ENCODE measurements around the gene PLEKHA7.
A peak's percentile ranks its signal among the peaks of the same experiment; 100 is the strongest.

Gene PLEKHA7

GRCh38 chr11:16767957-16768356 lies 246.3 kb downstream of the PLEKHA7 start:
- DNase-seq, result no peak

- DNase-seq, result no peak
Measured at GRCh38 chr11:16767137-16767536, 247.1 kb downstream of the PLEKHA7 start.

- no peak for DNase-seq
Measured at GRCh38 chr11:16764888-16765287, 249.3 kb downstream of the PLEKHA7 start.

- DNase-seq, result no peak
Measured at GRCh38 chr11:16763746-16764145, 250.5 kb downstream of the PLEKHA7 start.

GRCh38 chr11:16759857-16760508 lies 254.2 kb downstream of the PLEKHA7 start:
- DNase-seq, result no peak

- DNase-seq, result no peak
Measured at GRCh38 chr11:16758382-16759024, 255.7 kb downstream of the PLEKHA7 start.

- DNase-seq, result no peak
Measured at GRCh38 chr11:16750417-16750816, 263.8 kb downstream of the PLEKHA7 start.

GRCh38 chr11:16749666-16750065 lies 264.5 kb downstream of the PLEKHA7 start:
- DNase-seq, result no peak

GRCh38 chr11:16749092-16749491 lies 265.1 kb downstream of the PLEKHA7 start:
- DNase-seq, result no peak

- no peak for DNase-seq
Measured at GRCh38 chr11:16745950-16746605, 268.1 kb downstream of the PLEKHA7 start.

- no peak for DNase-seq
Measured at GRCh38 chr11:16744128-16744725, 270.0 kb downstream of the PLEKHA7 start.

- no peak for DNase-seq
Measured at GRCh38 chr11:16743478-16743877, 270.7 kb downstream of the PLEKHA7 start.

- DNase-seq, result no peak
Measured at GRCh38 chr11:16741473-16741872, 272.7 kb downstream of the PLEKHA7 start.

- no peak for DNase-seq
Measured at GRCh38 chr11:16738947-16739815, 275.0 kb downstream of the PLEKHA7 start.

- peak; percentile 67 for DNase-seq
Measured at GRCh38 chr11:16738193-16738946, 275.8 kb downstream of the PLEKHA7 start, which contains the start of gene C11orf58. Gene C11orf58 (plus strand): TSS chr11:16738647. CDS start chr11:16738779, 132 bp downstream.

GRCh38 chr11:16737818-16738192 lies 276.4 kb downstream of the PLEKHA7 start:
- DNase-seq, result no peak
